HG02623 (cell line): Measurements from ENCODE around the gene RPTN.

Experiments used
- ATAC-seq: cut with Tn5 transposase; IDR thresholded peaks from one replicate; pipeline ENCODE4 v1.9.1; 2021; ENCODE audit warnings: moderate library complexity; ENCODE audit not compliant: unreplicated experiment

The RPTN gene

DNA sequence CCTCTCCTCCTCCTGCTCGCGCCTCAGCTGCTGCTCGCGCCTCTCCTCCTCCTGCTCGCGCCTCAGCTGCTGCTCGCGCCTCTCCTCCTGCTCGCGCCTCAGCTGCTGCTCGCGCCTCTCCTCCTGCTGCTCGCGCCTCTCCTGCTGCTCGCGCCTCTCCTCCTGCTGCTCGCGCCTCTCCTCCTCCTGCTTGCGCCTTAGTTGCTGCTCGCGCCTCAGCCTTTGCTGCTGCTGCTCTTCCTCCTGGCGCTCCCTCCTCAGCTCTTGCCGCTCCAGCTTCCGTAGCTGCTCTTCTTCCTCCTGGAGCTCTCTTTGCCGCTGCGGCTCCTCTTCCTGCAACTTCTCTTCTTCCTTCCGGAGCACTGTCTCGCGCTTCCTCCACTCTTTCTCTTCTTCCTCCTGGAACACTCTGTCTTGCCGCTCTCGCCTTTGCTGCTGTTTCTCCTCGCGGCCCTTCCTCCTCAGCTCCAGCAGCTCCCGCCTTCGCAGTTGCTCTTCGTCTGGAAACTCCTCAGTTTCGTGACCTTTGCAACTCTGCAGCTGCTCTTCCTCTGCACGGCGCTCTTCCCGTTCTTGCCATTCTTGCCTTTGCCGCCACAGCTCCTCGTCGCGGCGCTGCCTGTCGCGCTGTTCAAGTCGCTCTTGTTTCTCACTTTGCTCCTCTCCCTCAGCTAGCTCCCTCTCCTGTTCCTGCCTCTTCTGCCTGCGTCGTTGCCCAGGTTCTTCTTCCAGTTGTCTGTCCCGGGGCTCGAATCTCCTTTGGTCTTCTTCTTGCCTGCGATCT lies 46.7 kb downstream of the RPTN start:
- no peak for ATAC-seq

GRCh38 chr1:152111515-152111968 lies 47.5 kb downstream of the RPTN start:
- no peak for ATAC-seq

DNA sequence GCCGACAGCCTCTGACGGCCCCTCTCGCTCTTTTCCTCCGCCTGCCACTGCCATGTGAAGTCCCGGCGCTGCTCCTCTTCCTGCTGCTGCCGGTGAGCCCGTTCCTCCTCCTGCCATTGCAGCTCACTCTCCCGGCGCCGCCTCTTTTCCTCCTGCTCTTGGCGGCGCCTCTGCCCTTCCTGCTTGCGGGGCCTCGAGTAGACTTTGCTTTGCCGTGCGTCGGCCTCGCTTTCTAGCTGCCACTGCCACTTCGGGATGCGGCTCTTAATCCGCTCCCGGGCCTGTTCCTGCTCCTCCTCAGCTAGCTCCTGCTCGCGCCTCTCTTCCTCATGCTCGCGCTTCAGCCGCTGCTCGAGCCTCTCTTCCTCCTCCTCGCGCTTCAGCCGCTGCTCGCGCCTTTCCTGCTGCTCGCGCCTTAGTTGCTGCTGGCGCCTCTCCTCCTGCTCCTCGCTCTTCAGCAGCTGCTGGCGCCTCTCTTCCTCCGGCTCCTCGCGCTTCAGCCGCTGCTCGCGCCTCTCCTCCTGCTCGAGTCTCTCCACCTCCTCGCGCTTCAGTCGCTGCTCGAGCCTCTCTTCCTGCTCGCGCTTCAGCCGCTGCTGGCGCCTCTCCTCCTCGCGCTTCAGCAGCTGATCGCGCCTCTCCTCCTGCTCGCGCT lies 48.0 kb downstream of the RPTN start:
- no peak for ATAC-seq

GRCh38 chr1:152110365-152110859 lies 48.6 kb downstream of the RPTN start:
- no peak for ATAC-seq

GRCh38 chr1:152109998-152110294 lies 49.1 kb downstream of the RPTN start:
- no peak for ATAC-seq

GRCh38 chr1:152109231-152109997 lies 49.6 kb downstream of the RPTN start:
- ATAC-seq: no peak

DNA sequence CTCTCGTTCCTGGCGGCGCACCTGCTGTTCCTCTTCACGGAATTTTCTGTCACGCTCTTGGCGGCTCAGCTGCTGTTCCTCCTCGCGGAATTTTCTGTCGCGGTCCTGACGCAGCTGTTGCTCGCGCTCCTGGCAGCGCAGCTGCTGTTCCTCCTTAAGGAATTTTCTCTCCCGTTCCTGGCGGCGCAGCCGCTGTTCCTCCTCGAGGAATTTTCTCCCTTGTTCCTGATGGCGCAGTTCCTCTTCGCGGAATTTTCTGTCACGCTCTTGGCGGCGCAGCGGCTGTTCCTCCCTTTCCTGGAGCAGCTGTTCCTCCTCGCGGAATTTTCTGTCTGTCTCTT lies 50.2 kb downstream of the RPTN start:
- no peak for ATAC-seq

GRCh38 chr1:152107984-152108881 lies 50.8 kb downstream of the RPTN start:
- no peak for ATAC-seq

DNA sequence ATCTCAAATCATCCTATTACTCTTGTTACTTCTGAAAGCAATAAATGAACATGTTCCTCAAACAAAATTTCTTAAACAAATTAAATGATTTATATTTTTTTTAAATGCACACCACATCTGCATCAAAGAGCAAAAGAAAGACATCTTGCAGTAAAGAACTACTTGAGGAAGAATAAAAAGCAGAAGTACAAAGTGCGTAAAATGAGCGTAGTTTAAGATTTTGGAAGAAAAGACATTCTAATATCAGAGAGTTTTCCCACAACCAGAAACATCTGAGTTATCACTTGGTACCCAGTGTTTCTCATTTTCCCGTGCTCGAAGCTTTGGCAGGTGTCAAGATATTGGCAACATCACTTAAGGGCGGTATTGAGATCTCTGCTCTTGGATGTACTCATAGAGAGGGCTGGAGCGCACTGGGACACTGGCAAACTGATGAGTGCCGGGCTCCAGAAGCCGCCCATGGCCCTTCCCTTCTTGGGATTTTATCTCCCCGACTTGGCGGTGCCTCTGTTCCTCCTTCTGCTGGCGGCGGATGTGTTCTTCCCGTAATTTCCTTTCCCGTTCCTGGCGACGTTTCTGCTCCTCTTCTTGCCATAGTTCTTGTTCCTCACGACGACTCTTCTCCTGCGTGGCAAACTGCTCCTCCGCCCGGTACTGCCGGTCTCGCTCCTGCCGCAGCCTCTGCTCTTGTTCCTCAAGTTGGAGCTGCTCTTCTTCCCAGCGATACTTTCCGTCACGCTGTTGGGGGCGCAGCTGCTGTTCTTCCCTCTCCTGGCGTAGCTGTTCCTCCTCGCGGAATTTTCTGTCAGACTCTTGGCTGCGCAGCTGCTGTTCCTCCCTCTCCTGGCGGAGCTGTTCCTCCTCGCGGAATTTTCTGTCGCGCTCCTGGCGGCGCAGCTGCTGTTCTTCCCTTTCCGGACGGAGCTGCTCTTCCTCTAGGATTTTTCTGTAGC lies 51.7 kb downstream of the RPTN start:
- no peak for ATAC-seq

- ATAC-seq: no peak
Observed at GRCh38 chr1:152104854-152105253, 54.2 kb downstream of the RPTN start.
